Measurements from ENCODE around the gene PLCB1. TPM values are rescaled to one million over a fixed set of nuclear protein-coding genes. Genes with fewer than 3 reads are reported as not detected.
"Not testable (repeated sequence)": the region's sequence is repeated elsewhere in the genome, so short reads cannot be mapped to it uniquely, and the experiment has no call there.

The PLCB1 gene
- polyA plus RNA-seq, 3 donors = 2.5 to 12.7 (median 3.6) TPM

DNA sequence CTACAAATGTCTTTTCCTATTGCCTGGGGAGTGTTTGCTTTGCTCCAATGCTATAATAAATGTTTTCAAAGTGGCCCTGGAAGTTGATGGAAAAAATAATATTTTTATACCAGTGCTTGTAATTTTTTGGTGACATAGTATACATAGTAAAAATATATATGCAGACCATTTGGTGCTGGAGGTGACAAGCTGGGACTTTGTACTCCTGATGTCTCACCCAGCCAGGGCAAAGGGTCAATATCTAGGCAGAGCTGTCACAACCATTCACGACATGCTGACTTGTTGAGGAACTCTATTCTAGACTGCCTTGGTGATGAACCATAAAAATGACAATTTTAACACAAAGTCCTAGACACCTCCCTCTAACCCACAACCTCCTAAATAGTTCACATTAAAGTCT, 203.0 kb downstream of the PLCB1 start:
- H3K27ac ChIP-seq (ENCODE audit: low read depth, low read length) = no peak overlapping the region
- WGBS, 3 donors = 35 to 93% (median 87%) methylated on average over 1 of the region's 1 CpG

DNA sequence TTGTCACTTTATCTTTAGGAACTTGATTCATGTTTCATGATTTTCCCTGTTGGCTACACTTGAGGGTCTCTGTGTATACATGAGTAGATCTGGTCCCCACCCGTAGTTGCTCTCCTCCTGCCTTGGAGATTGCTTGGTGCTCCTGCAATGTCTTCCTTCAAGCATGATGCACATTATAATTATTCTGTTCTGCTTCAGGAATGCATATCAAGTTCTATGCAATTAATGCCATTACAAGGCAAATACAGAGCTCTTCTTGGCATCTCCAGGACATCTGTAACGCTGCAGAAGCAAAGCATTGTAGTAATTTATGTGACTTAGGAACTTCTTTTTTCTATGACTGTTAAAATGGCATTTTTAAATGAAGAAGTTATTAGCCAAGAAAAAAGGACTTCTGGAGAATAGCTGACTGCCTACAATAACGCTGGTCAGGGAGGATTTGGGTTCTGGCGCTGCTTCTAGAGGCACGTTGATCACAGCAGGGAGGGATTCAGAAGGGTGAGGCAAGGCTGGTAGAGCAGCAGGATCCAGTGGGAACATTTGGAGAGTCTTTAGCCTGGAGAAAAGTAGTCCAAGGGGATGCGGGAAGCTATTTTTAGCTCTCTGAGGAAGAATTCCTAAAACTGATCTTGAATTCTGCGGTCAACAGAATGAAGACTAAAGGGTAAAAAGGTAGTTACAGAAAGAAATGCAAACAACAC, 203.6 kb downstream of the PLCB1 start:
- WGBS, 3 donors = 85 to 94% (median 90%) methylated on average over 7 of the region's 7 CpGs
- no peak overlapping the region for H3K27ac ChIP-seq (ENCODE audit: low read depth, low read length)

DNA sequence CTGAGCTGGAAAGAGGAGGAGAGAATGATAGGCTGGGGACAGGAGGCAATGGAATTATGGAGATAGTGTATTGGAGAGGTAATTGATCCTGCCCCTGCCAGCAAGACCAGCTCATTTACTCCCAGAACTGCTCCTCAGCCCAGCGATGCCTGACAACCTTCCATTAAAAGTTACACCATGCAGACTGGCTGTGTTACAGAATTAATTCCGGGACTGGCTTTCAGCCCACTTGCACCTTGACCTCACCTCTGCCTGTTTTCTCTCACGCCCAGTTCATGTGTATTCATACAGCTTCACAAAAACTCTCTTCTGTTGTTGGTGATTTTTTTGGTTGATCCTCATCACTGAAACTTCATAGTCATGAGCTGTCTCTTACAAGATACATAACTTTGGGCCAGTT, 207.3 kb downstream of the PLCB1 start:
- no peak overlapping the region for H3K27ac ChIP-seq (ENCODE audit: low read depth, low read length)
- 49 to 93% (median 83%) methylated on average over 3 of the region's 3 CpGs for WGBS, 3 donors

DNA sequence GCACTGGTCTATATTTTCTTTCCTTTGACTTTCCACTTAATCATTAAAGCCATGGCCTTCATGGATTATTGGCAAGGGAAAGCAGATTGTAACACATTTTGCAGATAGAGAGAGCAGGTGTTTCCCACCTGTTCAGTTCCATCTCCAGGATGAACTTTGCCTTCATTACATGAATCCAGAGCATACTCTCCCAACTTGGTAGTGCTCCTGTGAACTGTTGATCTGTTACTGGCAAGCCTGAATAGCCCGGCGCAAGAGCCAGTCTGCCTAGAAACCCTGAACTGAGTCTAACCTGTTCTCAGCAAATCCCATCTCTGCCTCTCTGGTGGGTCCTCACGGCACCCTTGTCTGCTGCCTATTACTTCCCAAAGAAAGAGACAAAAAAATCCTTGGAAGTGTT, 210.3 kb downstream of the PLCB1 start:
- WGBS, 3 donors = 62 to 98% (median 95%) methylated on average over 3 of the region's 3 CpGs

DNA sequence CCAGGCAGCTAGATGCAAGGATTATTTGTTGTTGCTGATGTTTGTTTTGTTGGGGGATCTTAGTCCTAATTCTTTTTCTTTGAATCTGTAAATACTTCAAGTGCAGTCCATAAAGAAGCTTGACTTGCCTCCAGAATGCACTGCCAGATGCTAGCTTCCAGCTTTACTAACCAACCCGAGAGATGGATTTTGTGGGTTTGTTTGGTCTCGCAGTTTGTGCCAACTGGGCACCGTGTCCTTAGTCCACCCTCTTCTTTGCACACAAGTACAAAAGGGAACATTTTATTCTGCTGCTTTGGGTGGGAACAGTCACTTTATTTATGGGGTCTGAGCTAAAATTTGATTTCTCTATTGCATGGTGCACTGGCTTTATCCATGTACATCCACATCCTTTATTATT, 212.0 kb downstream of the PLCB1 start:
- WGBS, 3 donors = 35 to 93% (median 86%) methylated on average over 3 of the region's 3 CpGs

More for the DNA sequence above, 210.3 kb downstream of the PLCB1 start:
- no peak overlapping the region for H3K27ac ChIP-seq (ENCODE audit: low read depth, low read length)

DNA sequence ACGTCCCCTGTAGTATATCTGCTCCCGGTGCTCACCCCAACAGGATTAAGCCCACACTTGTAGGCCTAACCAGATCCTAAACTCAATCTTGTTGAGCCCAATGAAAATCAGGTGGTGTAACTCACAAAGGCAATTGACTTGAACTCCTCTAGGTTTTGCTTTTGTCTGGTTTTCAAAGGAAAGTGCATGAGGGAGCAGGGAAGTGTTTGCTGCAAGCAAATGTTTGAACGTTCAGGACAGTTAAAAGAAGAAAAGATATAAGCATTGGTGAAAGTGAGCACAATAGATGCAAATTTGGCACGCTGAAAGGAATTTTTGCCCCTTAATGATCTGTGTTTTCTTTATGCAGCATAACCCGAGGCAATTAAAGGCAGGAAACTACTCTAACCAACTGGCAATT, 212.6 kb downstream of the PLCB1 start:
- 86 to 87% (median 87%) methylated on average over 5 of the region's 5 CpGs for whole genome bisulfite sequencing, 3 donors
- no peak overlapping the region for H3K27ac ChIP-seq (ENCODE audit: low read depth, low read length)

More for the DNA sequence above, 212.0 kb downstream of the PLCB1 start:
- H3K27ac ChIP-seq (ENCODE audit: low read depth, low read length) = no peak overlapping the region

DNA sequence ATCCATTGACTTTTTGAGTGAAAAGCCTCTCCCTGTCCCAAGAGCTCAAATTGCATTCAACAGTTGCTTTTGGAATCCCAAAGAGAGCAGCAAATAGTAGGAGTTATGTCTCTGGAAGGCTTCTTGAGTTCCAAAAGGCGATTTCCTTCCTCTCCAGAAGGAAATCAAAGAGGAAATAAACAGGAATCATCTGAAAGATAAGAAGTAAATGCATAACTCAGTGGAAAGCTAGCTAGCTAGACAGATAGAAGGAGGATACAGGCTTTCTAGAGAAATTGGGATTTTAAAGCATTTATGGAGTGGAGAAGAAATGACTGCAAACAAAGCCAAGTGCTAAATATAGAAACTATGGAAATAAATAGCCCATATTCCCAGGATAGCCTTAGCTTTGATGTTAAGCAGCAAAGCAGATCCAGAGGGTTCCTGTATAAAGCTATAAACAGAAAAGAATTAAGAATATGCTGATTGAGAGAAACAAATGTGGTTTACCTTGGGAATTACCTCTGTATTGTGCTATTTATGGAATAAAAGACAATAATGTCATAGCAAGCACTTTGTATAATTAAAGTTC, 214.7 kb downstream of the PLCB1 start:
- H3K27ac ChIP-seq (ENCODE audit: low read depth, low read length) = no peak overlapping the region
- WGBS, 3 donors = 26 to 60% (median 46%) methylated on average over 1 of the region's 1 CpG

DNA sequence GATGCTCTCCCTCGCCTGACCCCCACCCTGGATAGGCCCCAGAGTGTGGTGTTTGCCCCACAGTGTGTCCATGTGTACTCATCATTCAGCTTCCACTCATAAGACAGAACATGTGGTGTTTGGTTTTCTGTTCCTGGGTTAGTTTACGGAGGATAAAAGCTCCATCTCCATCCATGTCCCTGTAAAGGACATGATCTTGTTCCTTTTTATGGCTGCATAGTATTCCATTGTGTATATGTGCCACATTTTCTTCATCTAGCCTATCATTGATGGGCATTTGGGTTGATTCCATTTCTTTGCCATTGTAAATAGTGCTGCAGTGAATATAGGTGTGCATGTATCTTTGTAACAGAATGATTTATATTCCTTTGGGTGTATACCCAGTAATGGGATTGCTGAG, 218.2 kb downstream of the PLCB1 start:
- not testable (repeated sequence) for H3K27ac ChIP-seq (ENCODE audit: low read depth, low read length)

DNA sequence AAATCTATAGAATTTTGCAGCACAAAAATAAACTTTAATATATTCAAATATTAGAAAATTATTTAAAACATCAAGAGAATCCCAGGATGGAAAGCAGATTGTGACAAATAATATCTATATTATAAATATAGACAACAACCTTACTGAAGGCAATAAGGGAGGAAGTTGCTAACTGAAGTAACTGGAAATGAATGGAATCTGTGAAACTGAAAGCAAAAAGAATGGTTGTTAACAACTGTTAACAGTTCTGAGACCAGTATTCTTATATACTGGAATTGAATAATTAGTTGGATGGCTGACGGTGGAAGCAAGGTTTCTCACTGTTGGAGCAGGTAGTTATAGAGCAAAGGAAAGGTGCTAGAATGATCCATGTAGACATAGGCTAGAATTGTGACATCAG, 220.4 kb downstream of the PLCB1 start:
- WGBS, 3 donors = 86 to 94% (median 90%) methylated on average over 1 of the region's 1 CpG
- H3K27ac ChIP-seq (ENCODE audit: low read depth, low read length) = no peak overlapping the region

More for the DNA sequence above, 218.2 kb downstream of the PLCB1 start:
- 93 to 97% (median 94%) methylated on average over 2 of the region's 2 CpGs for WGBS, 3 donors

DNA sequence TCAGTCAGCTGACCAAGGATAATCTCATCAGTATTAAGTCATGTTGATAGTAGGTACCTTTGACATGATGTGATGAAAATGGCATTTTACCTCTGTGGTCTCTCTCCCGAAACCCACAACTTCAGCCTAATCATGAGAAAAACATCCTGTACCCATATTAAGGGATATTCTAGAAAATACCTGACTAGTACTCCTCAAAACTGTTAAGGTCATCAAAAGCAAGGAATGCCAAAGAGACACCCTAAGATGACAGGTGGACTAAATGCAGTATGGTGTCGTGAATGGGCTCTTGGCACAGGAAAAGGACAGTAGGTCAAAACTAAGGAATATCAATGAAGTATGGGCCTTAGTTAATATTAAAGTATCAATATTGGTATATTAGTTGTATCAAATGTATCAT, 221.4 kb downstream of the PLCB1 start:
- 96 to 98% (median 98%) methylated on average over 2 of the region's 2 CpGs for WGBS, 3 donors
- no peak overlapping the region for H3K27ac ChIP-seq (ENCODE audit: low read depth, low read length)

DNA sequence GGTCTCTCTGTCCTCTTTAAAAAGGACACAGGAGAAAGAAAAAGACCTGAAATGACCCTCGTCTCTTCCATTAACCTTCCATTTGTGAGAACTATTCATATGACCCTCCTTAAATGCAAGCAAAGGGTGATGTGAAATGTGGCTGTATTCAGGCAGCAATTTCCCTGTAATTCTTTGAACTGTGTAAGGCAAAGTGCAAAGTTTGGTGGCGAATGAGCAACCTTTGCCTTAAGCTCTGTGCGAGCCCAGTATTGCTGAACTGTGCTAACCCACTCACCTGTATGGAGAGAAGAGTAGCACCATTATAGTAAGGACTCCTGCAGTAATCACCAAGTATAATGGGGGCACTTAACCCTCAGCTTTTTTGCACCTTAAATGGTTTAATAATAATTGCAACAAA, 223.4 kb downstream of the PLCB1 start:
- WGBS, 3 donors = 87 to 93% (median 90%) methylated on average over 3 of the region's 3 CpGs
- H3K27ac ChIP-seq (ENCODE audit: low read depth, low read length) = no peak overlapping the region

DNA sequence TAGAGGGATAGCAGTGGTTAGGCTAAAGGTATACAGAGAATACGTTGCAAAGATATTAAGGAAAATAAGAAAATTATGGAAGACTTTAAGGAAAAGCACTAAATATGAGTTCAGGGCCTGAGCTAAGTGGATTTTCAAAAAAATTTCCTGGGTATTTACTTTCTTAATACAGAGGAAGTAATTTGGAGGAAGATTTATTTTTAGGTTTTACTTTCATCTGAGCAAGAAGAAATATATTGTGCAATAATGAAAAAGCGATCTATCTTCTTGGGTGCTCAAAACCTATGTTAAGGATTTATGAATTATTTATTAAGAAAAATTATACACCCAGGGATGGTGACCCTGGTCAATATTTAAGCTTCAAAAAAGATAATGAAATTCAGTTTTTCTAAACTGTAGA, 224.7 kb downstream of the PLCB1 start:
- 57 to 86% (median 59%) methylated on average over 2 of the region's 2 CpGs for WGBS, 3 donors
- H3K27ac ChIP-seq (ENCODE audit: low read depth, low read length) = no peak overlapping the region

DNA sequence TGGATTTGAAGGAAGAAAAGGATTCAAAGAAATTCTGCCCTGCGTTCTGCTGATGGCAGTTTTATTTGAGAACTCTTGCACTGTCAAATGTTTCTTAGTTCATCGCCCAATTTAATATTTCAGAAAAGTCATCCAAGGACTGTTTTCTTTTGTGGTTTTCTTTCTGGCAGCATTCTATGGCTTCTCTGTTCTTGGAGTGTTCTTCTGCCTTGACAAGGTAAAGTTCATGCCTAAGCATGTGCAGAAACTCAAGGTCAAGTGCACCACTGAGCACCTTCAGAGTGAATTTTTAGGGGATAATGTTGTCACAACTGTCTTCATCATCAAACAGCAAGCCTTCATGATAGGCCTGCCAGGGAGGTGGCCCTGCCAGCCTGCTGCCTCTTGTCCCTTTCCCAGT, 225.6 kb downstream of the PLCB1 start:
- 73 to 86% (median 77%) methylated on average over 2 of the region's 2 CpGs for WGBS, 3 donors
- no peak overlapping the region for H3K27ac ChIP-seq (ENCODE audit: low read depth, low read length)

DNA sequence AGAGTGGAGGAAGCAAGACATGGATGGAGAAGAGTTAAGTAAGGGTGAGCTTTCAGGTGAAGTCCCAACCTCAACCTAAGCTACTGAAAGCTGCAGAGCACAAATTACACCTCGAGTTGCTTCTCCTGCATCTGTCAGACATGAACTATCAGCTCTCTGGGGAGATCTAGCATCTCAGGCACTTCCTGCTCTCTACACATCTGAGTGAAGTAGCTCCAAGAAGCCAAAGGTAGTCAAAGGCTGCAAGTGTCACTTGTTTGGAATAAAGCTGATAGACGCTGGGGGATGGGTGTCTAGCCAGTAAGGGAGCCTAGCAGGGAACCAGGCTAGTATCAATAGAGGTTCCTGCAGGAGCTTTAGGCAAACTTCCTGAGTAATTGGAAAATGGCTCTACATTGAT, 228.0 kb downstream of the PLCB1 start:
- no peak overlapping the region for H3K27ac ChIP-seq (ENCODE audit: low read depth, low read length)
- 56 to 70% (median 66%) methylated on average over 2 of the region's 2 CpGs for WGBS, 3 donors

DNA sequence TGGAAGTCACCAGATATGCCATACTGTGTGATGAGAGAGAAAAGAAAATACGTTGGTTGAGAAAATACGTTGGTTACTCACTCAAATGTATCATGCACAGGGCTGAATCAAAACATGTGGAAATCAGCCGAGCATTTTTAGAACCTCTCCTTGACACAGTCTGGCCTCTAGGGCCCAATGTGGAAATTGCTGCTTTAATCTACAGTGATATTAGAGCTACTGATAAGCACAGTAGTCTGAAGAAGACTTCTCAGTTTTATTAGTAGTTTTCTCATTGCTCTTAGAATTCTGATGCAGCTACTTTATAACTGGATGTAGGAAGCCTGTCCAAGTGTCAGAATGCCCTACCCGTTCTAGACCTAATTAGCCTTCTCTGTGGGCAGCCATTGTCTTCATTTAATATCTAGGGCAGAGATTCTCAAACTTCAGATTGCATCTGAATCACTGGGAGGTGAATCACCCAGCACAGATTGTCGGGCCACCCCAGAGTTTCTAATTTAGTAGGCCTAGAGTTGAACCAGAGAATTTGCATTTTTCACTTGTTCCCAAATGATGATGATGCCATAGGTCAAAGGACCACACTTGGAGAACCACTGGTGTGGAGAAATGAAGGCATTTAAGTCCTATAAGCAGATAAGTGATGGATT, 229.1 kb downstream of the PLCB1 start:
- H3K27ac ChIP-seq (ENCODE audit: low read depth, low read length) = no peak overlapping the region
- WGBS, 3 donors = 43 to 50% (median 44%) methylated on average over 5 of the region's 5 CpGs

DNA sequence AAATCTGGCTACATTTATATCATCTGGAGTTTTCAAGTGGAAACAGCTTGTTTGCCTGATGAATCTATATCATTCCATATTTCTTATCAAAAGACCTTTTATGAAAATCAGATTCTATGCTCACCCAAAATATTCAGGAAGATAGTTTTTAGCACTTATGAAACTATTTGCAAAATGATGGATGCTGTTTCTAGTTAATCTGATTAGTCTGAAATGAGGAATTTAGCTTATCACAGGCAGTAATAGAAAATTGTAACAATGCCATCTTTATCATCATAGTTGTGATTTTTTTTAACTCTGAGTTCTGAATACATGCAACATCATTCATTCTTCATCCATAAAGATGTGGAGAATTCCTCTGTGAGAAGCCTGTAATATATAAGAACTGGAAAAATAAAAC, 229.7 kb downstream of the PLCB1 start:
- H3K27ac ChIP-seq (ENCODE audit: low read depth, low read length) = no peak overlapping the region

DNA sequence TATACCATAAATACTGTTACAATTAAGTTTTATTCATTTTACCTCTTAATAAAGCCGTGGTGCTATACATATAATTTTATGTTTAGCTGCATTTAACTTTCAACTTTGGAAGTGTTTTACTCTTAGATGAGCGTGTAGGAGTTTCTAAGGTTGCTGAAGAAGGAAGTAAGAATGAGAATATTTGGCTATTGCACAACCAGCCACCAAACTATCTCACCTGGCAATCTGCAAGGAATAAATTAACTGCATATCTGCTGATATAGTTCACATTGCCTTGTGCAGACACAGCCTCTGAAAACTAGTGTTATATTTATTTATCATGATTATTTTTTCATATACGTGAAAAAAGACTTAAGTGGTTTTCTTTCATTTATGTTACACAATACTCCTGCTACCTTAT, 230.4 kb downstream of the PLCB1 start:
- WGBS, 3 donors = 51 to 63% (median 62%) methylated on average over 3 of the region's 3 CpGs
- H3K27ac ChIP-seq (ENCODE audit: low read depth, low read length) = no peak overlapping the region

DNA sequence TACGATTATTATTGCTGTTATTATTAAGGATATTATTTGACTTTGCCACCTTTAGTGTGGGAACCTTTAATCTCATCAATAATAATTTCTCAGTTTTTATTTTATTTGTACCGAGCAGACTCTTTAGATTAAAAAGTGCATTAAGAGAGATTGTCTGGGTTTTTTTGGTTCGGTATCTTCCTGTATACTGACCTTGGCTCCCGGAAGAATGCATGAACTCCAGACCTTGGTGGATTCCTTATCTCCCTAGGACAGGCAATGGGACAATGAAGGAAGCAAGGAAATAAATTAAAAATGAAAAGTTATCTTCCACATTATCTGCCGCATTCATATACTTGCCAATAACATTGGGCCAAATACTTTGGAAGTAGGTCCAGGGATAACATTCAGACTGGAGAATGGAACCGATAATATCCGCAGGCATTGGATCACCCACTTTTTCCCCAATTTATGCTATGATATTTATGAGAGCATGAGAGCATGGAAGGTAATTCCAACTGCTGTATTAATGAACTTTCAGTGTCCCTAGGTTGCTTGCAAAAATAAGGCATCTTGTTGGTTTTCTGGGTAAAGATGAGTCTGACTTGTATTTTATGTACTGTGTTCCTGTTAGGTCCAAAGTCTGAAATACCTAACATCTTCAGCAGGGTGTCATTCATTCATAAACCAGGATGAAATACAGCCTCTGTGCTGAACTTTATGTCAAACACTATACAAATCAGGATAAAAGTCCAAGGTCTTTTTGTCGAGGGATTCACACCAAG, 232.1 kb downstream of the PLCB1 start:
- WGBS, 3 donors = 75 to 94% (median 91%) methylated on average over 8 of the region's 8 CpGs
- H3K27ac ChIP-seq (ENCODE audit: low read depth, low read length) = no peak overlapping the region

DNA sequence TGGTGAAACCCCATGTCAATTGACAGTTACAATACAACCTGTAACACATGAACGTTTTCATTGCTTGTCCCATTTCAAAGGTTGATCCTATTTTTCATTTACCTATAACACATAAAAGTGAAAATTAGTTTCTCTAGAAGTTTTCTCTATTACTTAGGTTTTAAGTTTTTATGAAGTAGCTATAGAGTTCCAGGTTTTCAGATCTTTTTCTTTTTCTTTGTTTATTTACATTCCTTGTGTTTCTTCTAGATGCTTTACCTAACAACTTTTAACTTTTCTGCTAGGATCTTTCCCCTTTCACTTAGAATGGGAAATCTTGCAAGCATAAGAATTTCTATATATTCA, 232.6 kb downstream of the PLCB1 start:
- 75 to 85% (median 78%) methylated on average over 1 of the region's 1 CpG for whole genome bisulfite sequencing, 3 donors
- H3K27ac ChIP-seq (ENCODE audit: low read depth, low read length) = no peak overlapping the region
